Measurements from ENCODE around the gene PKLR.

PKLR gene

GRCh38 chr1:155273343-155274245 is 27.6 kb downstream of the PKLR start, which contains the start of gene CLK2:
CLK2 (minus strand) TSS chr1:155273504; CDS start chr1:155270977, 2,527 bp downstream.
- Histone ChIP-seq H3K36me3 (peaks cover 23% of the 10 kb centered on the region), H3K9me3 (no peaks in the 10 kb centered on the region), H3K4me3 (ENCODE audit: low read depth in 1 of 2, low read length in 1 of 2) (peak within 1 kb of the TSS; percentile 72 to 94), H3K27ac (peak within 1 kb of the TSS; percentile 94), H3K4me1 (ENCODE audit: control insufficient read depth in 1 of 2, insufficient read depth in 1 of 2, low read depth in 1 of 2, low read length in 1 of 2) (peaks cover 30 to 34% of the 10 kb centered on the region in 2 experiments), H3K27me3 (peaks cover 17% of the 10 kb centered on the region)
- peak; percentile 35 for TF ChIP-seq CTCF (IDR thresholded peaks at IDR 0.05)

- H3K36me3 ChIP-seq, result peaks cover 32% of the 10 kb centered on the region
- H3K9me3 ChIP-seq, result no peaks in the 10 kb centered on the region
Measured at GRCh38 chr1:155272466-155273342, 28.5 kb downstream of the PKLR start.

GRCh38 chr1:155269381-155269780 is 31.9 kb downstream of the PKLR start:
- no peak for TF ChIP-seq CTCF (IDR thresholded peaks at IDR 0.05)
- no peak overlapping the region for H3K27ac ChIP-seq
- no peaks in the 10 kb centered on the region for H3K27me3 ChIP-seq
- H3K4me1 ChIP-seq (ENCODE audit: control insufficient read depth in 1 of 2, insufficient read depth in 1 of 2, low read depth in 1 of 2, low read length in 1 of 2), result peaks cover 15 to 17% of the 10 kb centered on the region in 2 experiments
- no peaks in the 10 kb centered on the region for H3K9me3 ChIP-seq
- H3K36me3 ChIP-seq, result peaks cover 64% of the 10 kb centered on the region
- no peak overlapping the region for H3K4me3 ChIP-seq (ENCODE audit: low read depth in 1 of 2, low read length in 1 of 2)

More at GRCh38 chr1:155272466-155273342, 28.5 kb downstream of the PKLR start:
- no peak for TF ChIP-seq CTCF (IDR thresholded peaks at IDR 0.05)
- Histone ChIP-seq H3K27me3 (peaks cover 8% of the 10 kb centered on the region), H3K27ac (peak overlapping the region; percentile 94), H3K4me1 (ENCODE audit: control insufficient read depth in 1 of 2, insufficient read depth in 1 of 2, low read depth in 1 of 2, low read length in 1 of 2) (peaks cover 26 to 28% of the 10 kb centered on the region in 2 experiments), H3K4me3 (ENCODE audit: low read depth in 1 of 2, low read length in 1 of 2) (peak overlapping the region; percentile 72 to 94)

- no peaks in the 10 kb centered on the region for H3K27me3 ChIP-seq
- no peak overlapping the region for H3K4me3 ChIP-seq (ENCODE audit: low read depth in 1 of 2, low read length in 1 of 2)
- no peak for TF ChIP-seq CTCF (IDR thresholded peaks at IDR 0.05)
- peaks cover 12 to 13% of the 10 kb centered on the region in 2 experiments for H3K4me1 ChIP-seq (ENCODE audit: control insufficient read depth in 1 of 2, insufficient read depth in 1 of 2, low read depth in 1 of 2, low read length in 1 of 2)
- no peak overlapping the region for H3K27ac ChIP-seq
- no peaks in the 10 kb centered on the region for H3K9me3 ChIP-seq
- H3K36me3 ChIP-seq, result peaks cover 72% of the 10 kb centered on the region
Measured at GRCh38 chr1:155268630-155269029, 32.6 kb downstream of the PKLR start.

GRCh38 chr1:155267373-155267772 is 33.9 kb downstream of the PKLR start:
- Histone ChIP-seq H3K27me3 (no peaks in the 10 kb centered on the region), H3K9me3 (no peaks in the 10 kb centered on the region), H3K4me3 (ENCODE audit: low read depth in 1 of 2, low read length in 1 of 2) (no peak overlapping the region), H3K27ac (no peak overlapping the region), H3K4me1 (ENCODE audit: control insufficient read depth in 1 of 2, insufficient read depth in 1 of 2, low read depth in 1 of 2, low read length in 1 of 2) (peaks cover 9% of the 10 kb centered on the region in 2 experiments), H3K36me3 (peaks cover 82% of the 10 kb centered on the region)
- TF ChIP-seq CTCF (IDR thresholded peaks at IDR 0.05), result no peak

Measured in neutrophil (primary cell).